ENCODE results near the gene SLC17A6.

The SLC17A6 gene

GRCh38 chr11:22339611-22340010 lies 1.4 kb downstream of the SLC17A6 start:
- no peak for TF ChIP-seq CTCF (IDR thresholded peaks at IDR 0.05; ENCODE audit: control extremely low read depth, extremely low read depth, low read depth, missing control alignments)
- ChIA-PET CTCF (interaction anchor here (1.0 kb wide), 1 partner anchor 36 kb away, joined by 3 read pairs; no protein-coding TSS in a partner anchor), POLR2A (no interaction called here)
- DNase-seq (ENCODE audit: extremely low spot score): no peak

- TF ChIP-seq CTCF (IDR thresholded peaks at IDR 0.05; ENCODE audit: control extremely low read depth, extremely low read depth, low read depth, missing control alignments): no peak
- no peak for DNase-seq (ENCODE audit: extremely low spot score)
- CTCF ChIA-PET: no interaction called here
- POLR2A ChIA-PET: no interaction called here
Measured at GRCh38 chr11:22340235-22340634, 2.1 kb downstream of the SLC17A6 start.

- no peak for TF ChIP-seq CTCF (IDR thresholded peaks at IDR 0.05; ENCODE audit: control extremely low read depth, extremely low read depth, low read depth, missing control alignments)
- DNase-seq (ENCODE audit: extremely low spot score): peak; percentile 6
- ChIA-PET POLR2A (no interaction called here), CTCF (no interaction called here)
Measured at GRCh38 chr11:22340701-22341587, 2.8 kb downstream of the SLC17A6 start.

GRCh38 chr11:22341588-22341931 lies 3.4 kb downstream of the SLC17A6 start:
- DNase-seq (ENCODE audit: extremely low spot score): no peak
- CTCF ChIA-PET: no interaction called here
- no peak for TF ChIP-seq CTCF (IDR thresholded peaks at IDR 0.05; ENCODE audit: control extremely low read depth, extremely low read depth, low read depth, missing control alignments)
- POLR2A ChIA-PET: no interaction called here

GRCh38 chr11:22342211-22343031 lies 4.2 kb downstream of the SLC17A6 start:
- peak; percentile 3 for DNase-seq (ENCODE audit: extremely low spot score)
- CTCF ChIA-PET: no interaction called here
- POLR2A ChIA-PET: no interaction called here
- TF ChIP-seq CTCF (IDR thresholded peaks at IDR 0.05; ENCODE audit: control extremely low read depth, extremely low read depth, low read depth, missing control alignments): no peak

GRCh38 chr11:22343032-22343324 lies 4.8 kb downstream of the SLC17A6 start:
- no peak for DNase-seq (ENCODE audit: extremely low spot score)
- no peak for TF ChIP-seq CTCF (IDR thresholded peaks at IDR 0.05; ENCODE audit: control extremely low read depth, extremely low read depth, low read depth, missing control alignments)
- POLR2A ChIA-PET: no interaction called here
- CTCF ChIA-PET: no interaction called here

Measured in GM10248 (cell line).